GM18870 (cell line): ENCODE data around the gene TF.

Source experiments
- ATAC-seq: cut with Tn5 transposase; IDR thresholded peaks from one replicate; pipeline ENCODE4 v1.9.1; 2021; ENCODE audit warnings: moderate library complexity; ENCODE audit not compliant: unreplicated experiment

TF gene

DNA sequence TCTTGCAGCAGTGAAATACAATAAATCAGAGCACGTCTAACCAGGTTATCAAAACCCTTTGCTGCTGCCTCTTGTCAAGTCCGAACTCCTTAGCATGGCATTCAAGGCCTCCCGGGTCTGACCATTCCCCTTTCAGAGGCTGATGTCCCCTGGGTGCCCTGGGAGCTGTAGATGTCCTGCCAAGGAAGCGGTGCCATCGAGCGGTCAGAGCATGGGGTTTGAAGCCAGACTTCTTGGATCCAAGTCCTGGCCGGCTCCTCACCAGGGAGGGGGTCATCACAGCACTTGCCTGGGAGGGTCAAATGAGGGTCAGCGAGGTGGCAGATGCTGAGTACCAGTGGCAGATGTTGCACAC is 496 bp downstream of the TF start:
- ATAC-seq = no peak

DNA sequence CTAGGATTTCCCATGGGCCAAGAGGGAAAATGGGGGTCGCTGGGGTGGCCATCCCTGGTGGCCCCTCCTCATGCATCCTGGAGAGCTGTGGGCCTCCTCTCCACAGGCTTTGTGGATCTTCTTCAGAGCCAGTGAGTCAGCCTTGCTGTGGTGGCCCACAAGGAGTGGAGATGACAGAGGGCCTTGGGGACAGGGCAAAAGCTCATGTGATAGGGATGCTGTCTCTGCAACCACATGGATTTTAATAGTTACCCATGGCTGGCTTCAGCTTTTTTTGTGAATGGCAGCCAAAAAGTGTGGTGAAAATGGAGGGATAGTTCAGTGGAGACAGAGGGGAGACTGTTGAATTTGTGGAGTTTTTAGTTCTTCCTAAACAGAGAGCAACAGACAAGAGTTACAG is 1.2 kb downstream of the TF start:
- no peak for ATAC-seq

DNA sequence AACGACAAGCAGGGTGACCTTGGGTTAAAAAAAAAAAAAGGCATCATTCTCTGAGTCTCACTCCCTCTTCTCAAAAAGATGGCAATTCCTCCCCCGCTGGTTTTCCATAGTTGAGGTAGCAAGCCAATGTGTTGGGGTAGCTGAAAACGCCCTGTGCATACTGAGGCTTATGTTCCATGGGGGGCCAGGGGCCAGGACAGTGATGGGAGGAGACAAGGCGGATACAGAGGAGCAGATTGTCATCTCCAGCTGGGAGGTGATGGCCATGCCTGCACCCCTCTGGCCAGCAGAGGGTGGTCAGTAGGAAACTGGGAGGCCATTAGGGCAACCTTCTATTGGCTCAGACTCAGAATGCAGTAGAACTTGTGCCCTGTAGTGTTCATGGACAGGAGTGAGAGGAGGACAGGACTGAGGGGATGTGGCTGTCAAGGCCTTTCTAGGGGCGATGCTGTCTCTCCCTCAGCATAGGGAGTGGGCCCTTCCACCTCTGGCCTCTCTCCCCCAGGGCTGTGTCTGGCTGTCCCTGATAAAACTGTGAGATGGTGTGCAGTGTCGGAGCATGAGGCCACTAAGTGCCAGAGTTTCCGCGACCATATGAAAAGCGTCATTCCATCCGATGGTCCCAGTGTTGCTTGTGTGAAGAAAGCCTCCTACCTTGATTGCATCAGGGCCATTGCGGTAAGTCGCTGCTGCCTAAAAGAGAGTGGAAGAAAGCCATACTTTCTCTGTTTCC is 1.9 kb downstream of the TF start:
- ATAC-seq = no peak

DNA sequence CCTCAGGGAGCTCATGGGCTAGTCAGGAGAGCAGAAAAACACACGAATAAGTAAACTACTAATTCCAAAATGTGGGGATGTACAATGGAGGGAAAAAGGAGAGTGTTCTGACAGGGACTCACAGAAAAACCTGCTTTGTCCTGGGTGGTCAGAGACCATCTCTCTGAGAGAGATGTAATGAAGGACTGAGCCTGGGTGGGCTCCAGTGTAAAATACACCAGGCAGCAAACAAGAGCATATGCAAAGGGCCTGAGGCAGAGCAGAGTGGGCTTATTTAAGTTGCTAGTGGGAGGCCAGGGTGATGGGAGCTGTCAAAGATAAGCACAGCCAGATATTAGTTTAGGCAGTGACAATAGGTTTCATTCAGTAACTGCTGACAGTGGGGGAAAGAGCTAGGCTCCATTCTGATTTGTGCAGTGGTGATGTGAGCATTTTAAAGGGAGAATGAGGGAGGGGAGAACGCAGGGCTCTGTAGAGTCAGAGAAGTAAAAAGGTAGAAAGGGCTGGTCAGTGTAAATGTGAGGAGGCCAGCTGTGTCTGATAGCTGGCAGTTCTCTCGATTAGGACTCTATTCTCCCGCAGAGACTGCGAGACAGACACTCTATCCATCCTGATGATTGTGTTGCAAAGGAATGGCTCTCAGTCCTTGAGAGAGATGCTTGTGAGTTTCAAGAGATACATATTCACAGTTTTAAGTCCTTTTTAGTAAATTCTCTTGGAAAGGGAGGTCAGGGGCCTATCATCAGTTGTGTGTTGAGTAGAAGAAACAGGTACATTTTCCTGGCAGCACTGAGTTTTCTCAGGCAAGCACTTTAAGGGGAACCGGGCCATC is 3.5 kb downstream of the TF start:
- no peak for ATAC-seq

DNA sequence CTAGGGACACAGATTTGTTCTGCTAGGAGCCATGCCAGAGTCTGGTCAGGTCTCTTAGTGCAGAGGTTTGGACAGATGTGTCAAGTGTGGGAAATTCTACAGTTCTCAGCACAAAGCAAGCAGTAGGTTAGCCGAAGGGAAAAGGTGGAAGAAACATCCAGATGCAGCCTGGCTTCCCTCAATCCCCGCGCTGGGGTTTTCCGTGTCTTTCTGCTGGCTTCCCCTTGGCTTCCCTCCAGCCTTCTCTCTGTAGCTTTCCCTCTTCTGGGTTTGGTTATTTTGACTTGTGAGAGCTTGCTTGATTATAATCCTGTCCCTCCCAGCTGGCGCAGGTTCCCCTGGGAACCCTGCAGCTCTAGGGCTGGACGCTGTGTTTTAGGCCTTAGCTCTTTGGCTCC is 4.1 kb downstream of the TF start:
- ATAC-seq = no peak

DNA sequence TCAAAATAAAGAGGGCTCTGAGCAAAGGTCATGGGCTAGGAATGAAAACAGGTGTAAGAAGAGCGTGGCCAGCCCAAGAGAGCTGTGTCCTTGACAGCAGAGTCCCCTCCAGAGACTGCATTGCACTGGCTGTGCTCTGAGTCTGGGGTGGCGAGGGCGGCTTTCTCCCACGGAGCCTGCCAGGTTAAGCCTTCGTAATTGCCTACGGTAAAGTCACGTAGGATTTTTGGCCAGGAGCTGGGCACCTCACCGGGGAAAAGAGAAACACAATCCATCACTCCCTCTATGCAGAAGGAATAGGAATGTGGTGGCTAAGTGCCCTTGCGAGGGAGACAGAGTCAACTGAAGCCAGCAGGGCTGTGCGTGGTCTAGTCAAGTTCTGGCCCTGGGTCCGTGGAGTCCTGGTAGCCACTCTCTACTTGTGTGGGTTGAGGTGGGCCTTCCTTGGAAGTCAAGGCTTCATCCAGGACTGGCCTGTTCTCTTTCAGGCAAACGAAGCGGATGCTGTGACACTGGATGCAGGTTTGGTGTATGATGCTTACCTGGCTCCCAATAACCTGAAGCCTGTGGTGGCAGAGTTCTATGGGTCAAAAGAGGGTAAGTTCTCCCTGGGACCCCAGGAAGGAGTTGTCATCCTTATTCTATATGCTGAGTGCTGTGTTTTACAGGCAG is 7.0 kb downstream of the TF start:
- ATAC-seq = no peak

DNA sequence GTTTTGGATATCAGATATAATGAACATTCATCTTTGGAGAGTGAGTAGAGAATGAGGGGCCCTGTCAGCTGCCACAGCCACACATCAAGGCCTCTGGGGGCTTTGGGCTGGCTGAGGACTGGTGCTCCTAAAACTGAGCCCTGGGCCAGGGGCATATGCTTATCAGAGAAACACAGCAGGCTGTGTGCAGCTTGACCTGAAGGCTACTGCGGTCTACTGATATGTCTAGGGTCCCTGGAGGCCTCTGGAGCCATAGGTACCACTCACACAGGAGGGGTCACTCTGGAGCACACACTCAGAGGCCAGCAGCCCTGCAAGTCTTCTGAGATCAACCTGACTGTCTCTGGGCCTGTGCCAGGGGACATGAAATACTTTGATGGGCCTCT is 7.6 kb downstream of the TF start:
- no peak for ATAC-seq

DNA sequence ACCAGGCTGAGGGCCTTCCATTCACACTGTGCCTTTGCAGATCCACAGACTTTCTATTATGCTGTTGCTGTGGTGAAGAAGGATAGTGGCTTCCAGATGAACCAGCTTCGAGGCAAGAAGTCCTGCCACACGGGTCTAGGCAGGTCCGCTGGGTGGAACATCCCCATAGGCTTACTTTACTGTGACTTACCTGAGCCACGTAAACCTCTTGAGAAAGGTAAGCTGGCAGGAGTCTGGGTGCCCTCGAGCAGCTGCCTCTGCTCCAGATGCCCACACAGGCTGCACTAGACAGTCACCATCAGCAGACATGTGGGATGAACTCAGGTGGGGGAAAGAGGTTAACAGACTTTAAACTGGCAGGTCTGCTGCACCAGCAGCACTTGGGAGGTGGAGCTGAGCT is 8.3 kb downstream of the TF start:
- no peak for ATAC-seq

DNA sequence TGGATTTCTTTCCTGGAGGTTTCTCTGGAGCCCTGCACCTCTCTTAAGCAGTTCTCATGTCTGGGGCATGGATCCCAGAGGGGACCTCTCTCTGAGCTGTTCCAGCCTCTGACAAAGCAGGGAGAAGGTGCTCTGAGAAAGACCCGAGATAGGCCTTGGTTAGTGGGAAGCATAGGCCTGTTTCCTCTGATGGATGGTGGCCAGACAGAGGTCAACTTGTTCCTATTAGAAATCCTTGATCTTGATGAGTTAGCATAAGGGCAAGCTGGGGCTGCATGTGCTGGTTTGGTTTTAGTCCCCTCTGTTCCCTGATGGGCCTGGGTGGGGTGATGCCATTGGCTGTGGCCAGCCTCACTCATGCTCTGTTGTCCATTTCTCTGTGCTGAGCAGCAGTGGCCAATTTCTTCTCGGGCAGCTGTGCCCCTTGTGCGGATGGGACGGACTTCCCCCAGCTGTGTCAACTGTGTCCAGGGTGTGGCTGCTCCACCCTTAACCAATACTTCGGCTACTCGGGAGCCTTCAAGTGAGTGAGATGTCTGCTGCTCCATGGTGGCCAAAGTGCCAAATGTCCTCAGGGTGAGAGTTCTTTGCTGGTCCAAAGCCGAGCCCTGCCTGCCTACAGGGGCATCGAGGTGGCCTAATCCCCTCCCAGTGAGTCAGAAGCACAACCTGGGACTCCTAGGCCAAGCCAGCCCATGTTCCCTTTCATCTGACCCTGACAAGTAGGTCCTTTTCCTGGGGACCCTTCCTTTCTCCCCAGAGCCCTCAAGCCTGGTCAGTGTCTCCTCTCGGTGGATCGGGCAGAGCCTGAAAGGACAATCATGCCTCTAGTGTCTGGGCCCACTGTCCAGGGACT is 9.0 kb downstream of the TF start:
- no peak for ATAC-seq

DNA sequence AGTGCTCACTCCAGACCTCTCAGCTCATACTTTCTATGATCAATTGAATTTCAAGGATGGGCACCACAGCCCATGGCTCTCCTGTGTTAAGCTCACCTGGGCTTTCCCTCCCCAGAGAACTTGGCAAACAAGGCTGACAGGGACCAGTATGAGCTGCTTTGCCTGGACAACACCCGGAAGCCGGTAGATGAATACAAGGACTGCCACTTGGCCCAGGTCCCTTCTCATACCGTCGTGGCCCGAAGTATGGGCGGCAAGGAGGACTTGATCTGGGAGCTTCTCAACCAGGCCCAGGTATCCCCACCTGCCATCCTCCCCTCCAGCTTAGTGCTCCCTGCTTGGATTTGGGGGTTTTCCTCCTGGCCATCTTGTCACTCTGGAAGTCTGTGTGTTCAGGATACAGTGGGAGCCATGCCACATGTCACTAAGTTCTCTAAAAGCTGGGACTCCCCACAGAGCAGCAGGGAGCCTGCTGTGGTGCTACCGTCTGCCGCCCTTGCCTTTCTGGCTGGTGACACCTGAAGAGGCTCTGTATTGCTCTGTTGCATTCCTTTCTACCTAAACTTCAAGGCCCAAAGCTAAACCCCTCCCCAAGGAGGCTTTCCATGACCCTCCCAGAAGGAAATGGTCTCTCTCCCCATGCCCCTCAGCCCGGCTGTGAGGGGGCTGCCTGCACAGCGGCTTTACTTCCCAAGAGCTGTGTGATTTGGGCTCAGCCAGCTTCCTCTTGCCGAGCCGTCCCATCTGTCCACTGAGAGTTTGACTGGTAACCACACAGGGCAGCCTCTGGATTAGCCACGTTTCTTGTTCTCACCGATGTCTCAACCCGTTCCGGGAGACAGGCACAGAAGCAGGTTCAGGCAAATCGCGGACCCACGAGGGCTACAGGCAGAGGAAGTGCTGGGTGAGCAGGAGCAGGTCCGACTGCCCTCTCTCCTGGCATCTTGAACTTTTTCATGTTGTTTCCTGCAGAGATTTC is 10.8 kb downstream of the TF start:
- ATAC-seq = no peak

DNA sequence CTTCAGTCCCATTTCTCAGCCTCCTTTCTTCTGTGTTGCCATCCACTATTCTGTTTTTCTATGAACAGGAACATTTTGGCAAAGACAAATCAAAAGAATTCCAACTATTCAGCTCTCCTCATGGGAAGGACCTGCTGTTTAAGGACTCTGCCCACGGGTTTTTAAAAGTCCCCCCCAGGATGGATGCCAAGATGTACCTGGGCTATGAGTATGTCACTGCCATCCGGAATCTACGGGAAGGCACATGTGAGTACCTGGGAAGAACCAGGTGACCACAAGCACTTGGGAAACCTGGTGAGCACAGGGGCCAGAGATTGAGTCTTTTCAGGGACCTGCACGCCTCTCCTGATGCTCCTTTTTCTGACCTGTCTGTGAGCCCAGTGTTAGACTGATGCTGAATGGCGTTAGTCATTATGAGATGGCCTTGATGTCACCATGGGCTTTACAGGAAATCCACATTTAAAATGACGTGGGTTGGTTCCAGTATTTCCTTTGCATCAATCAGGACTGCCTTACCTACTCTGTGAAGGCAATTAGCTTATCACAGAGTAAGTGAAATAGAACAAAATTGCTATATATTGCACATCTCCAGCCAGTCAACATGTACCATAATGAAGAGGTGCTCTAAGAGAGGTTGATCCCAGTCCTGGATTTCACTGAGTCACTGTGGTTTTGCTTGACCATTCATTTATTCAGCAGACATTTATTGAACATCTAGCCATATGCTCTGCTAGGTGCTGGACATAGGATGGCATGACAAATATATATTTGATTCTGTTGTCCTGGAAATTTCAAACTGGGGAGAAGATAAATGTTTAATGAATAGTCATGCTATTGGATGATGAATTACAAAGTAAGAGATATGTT is 11.7 kb downstream of the TF start:
- ATAC-seq = no peak

DNA sequence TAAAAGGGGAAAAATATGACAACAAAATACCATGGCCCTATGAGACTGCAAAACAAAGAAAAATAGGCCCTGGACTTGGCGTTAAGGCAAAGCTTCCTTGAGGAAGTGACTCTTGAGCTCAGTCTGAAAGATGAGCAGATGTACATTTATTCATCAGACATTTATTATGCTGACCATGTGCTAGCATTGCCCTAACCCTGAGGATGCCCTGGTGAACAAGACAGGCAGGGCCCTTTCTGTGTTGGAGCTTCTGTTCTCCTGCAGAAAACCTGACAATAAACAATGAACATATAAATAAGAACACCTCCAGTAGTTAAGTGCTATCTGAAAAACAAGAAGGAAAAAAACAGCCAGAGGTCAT is 12.4 kb downstream of the TF start:
- no peak for ATAC-seq

DNA sequence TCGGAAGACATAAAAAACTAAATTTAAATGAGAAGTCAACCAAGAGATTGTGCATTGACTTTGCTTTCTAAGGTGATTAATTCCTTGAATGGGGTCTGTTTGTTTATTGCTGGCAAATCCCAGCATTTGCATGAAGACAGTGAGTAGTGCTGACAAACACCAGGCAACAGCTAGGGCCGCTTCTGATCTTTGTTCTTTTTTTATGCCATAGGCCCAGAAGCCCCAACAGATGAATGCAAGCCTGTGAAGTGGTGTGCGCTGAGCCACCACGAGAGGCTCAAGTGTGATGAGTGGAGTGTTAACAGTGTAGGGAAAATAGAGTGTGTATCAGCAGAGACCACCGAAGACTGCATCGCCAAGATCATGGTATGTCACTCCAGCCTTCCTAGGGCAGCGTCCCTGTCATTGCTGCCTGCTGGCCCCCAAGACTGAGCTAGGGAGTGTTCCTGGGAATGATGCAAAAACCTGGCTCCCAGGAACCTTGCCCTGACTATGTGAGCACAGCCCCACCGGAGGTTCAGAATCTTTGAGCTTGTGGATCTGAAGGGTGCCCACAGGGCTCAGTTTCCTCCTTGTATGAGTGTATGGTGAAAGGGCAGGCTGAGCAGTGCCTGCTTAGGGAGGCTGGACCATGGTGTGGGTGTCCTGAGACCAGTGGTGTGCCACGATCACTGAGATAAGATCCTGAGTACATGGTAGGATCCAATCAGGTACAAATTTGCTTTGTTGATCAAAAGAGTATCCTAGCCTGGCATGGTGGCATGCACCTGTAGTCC is 13.0 kb downstream of the TF start:
- ATAC-seq = no peak

DNA sequence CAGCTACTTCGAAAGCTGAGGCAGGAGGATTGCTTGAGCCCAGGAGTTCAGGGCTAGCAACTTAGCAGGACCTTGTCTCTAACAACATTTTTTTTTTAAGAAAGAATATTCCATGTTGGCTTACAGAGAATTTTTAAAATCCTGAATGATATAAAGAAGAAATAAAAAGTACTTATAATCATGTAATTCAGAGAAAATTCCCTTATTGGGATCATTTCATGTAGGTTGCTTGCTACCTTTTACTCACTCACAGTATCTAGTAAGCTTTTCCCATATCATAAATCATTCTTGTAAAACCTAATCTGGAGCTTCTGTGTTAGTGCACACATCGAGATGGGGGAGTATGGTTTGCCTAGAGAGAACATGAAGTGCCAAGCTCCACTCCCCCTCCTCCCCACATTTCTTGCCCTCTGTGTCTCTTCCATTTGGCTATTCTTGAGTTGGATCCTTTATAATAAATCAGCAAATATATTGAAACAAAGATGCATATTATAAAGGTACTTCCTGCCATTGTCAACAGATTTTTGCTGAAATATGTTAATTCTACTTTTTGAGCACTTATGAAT is 13.6 kb downstream of the TF start:
- no peak for ATAC-seq

DNA sequence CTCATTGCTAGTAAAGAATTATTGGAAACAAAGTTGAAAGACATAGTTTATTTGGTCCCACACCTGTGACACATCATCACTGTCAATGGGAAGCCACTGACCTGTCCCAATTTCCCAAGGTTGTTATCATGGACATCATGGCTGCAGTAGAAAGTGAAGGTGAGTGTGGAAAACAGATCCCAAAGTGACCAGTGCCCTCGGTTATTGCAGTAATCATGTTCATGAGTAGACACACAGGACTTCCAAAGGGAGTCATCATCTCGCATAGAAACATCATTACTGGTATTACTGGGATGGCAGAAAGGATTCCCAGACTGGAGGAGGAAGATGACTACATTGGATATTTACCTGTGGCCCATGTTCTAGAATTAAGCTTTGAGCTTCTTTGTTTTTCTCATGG is 14.7 kb downstream of the TF start:
- no peak for ATAC-seq

DNA sequence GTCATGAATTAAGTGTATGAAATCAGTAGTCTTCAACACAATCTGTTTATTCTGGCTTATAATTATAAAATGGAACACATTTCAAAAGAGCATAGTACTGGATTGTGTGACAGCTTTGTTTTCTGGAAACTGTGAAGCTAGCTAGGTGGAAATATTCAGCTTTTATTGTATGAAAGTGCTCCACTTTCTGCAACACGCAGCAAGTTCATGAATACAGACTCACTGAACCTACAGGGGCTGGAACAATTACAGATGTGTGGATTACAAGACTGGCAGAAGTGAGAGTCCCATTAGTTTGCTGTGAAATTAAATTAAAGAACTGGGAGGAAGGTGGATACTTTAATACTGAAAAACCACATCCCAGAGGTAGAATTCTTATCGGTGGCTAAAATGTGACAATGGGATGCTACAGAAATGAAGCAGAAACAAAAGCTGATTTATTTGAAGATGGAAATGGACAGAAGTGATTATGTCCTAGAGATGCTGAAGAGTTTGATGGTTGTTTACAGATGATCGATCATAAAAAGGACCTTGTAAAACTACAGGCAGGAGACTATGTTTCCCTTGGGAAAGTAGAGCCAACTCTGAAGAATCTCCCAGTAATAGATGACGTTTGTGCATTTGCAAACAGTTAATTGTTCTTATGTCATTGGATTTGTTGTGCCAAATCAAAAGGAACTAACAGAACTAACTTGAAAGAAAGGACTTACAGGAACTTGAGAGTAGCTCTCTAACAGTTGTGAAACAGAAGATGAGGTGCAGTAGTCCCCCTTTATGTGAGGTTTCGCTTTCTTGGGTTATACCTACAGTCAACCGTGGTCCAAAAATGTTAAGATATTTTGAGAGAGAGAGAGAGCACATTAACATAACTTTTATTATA is 15.7 kb downstream of the TF start:
- no peak for ATAC-seq

DNA sequence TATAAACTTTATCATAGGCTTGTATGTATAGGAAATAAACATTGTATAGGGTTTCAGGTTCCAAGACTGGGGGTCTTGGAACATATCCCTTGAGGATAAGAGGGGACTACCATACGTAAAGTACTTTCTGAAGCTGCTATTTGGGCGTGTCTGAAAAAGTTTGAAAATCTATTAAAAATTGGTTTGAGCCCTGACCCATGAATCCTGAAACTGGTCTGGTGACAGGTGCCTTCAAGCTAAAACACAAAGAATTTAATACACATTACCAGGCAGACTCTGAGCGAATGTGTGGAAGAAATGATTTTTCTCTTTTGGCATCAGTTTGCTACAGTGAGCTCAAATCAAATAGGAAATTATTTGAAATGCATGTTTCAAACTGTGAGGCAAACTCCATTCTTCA is 16.3 kb downstream of the TF start:
- no peak for ATAC-seq
